T-cell (primary cell): ENCODE data around the gene KCNJ10. TPM values are rescaled to one million over a fixed set of nuclear protein-coding genes. Genes with fewer than 3 reads are reported as not detected.

Experiments
- ATAC-seq, 4 experiments: fragments of 200-7000 bp in 3 of 4; fragments of 150-1000 bp in 1 of 4; cut with Tn5 transposase; replicated peaks in 1 of 4; 1 replicate in 3 of 4; 2 replicates in 1 of 4; pipeline ENCODE4 v1.10.0; 2021; ENCODE audit warnings: moderate library complexity in 3 of 4, mild to moderate bottlenecking in 2 of 4, moderate number of reproducible peaks in 1 of 4
- CTCF ChIA-PET, 2 donors: fragments of 300-600 bp; sonication (Branson Sonifier 250); formaldehyde crosslinking; loops; one replicate each; lab custom pipeline; 2022; ENCODE audit warnings: antibody characterized with exemption in 2 of 2; lab: Charles Lee
- POLR2A ChIA-PET, 2 donors: fragments of 300-600 bp; sonication (Branson Sonifier 250); formaldehyde crosslinking; loops; one replicate each; lab custom pipeline; 2022; ENCODE audit warnings: antibody characterized with exemption in 2 of 2; lab: Charles Lee
- DNase-seq, 35 experiments: peaks; one replicate each; pipeline versions ENCODE4 v3.0.0 to v3.0.0-alpha.2; 2013 to 2023
- H3K27ac ChIP-seq: one replicate; pipeline ENCODE4 v1.5.1; 2013; ENCODE audit warnings: low read length
- H3K27me3 ChIP-seq, 2 experiments: replicated peaks in 1 of 2; 1 replicate in 1 of 2; 2 replicates in 1 of 2; pipeline versions ENCODE4 v1.6.1 to v1.7.0; 2013; ENCODE audit warnings: low read length in 1 of 2, mixed read lengths in 1 of 2; ENCODE audit not compliant: control insufficient read depth in 2 of 2, insufficient read depth in 2 of 2; ENCODE audit errors: extremely low read depth in 1 of 2
- H3K36me3 ChIP-seq, 2 donors: 1 replicate in 1 of 2; 2 replicates in 1 of 2; pipeline versions ENCODE4 v1.6.1 to v1.7.0; 2013; ENCODE audit warnings: low read length in 1 of 2; ENCODE audit not compliant: control insufficient read depth in 2 of 2, insufficient read depth in 1 of 2; ENCODE audit errors: extremely low read depth in 1 of 2
- H3K4me1 ChIP-seq, 2 experiments: 1 replicate in 1 of 2; 2 replicates in 1 of 2; pipeline versions ENCODE4 v1.6.1 to v1.7.0; 2013; ENCODE audit warnings: low read length in 2 of 2, mixed read lengths in 1 of 2; ENCODE audit not compliant: insufficient read depth in 2 of 2, control insufficient read depth in 1 of 2; ENCODE audit errors: extremely low read depth in 1 of 2
- H3K4me3 ChIP-seq, 2 donors: 1 replicate in 1 of 2; 2 replicates in 1 of 2; pipeline versions ENCODE4 v1.5.1 to v1.7.0; 2013; ENCODE audit warnings: mild to moderate bottlenecking in 2 of 2, low read length in 1 of 2, moderate library complexity in 1 of 2; ENCODE audit not compliant: control insufficient read depth in 1 of 2; ENCODE audit errors: extremely low read depth in 1 of 2
- H3K9me3 ChIP-seq: 2 replicates; pipeline ENCODE4 v1.7.0; 2013
- H3K27ac Mint-ChIP-seq, 2 donors: one replicate each; pipeline ENCODE4 v1.8.0; 2020 to 2021; ENCODE audit warnings: mild to moderate bottlenecking in 2 of 2, mixed read lengths in 2 of 2
- H3K27me3 Mint-ChIP-seq, 2 donors: one replicate each; pipeline ENCODE4 v1.8.0; 2021 to 2022; ENCODE audit warnings: mixed read lengths in 2 of 2
- H3K36me3 Mint-ChIP-seq: one replicate; pipeline ENCODE4 v1.8.0; 2021; ENCODE audit warnings: mixed read lengths
- H3K4me1 Mint-ChIP-seq, 3 donors: one replicate each; pipeline ENCODE4 v1.8.0; 2020 to 2022; ENCODE audit warnings: mixed read lengths in 3 of 3, mild to moderate bottlenecking in 1 of 3
- H3K4me3 Mint-ChIP-seq, 3 donors: one replicate each; pipeline ENCODE4 v1.8.0; 2020 to 2022; ENCODE audit warnings: mild to moderate bottlenecking in 3 of 3, mixed read lengths in 3 of 3, moderate library complexity in 3 of 3
- H3K9me3 Mint-ChIP-seq, 3 donors: one replicate each; pipeline ENCODE4 v1.8.0; 2020 to 2022; ENCODE audit warnings: mixed read lengths in 3 of 3
- WGBS: methylation state at CpG from one replicate; pipeline ENCODE4 v1.1.5; 2013; ENCODE audit warnings: missing lambda C conversion rate; ENCODE audit not compliant: insufficient coverage; 5-methylcytosine and 5-hydroxymethylcytosine counted together
- total RNA-seq, 35 experiments: library from RNA in 6 of 35; stranded (reverse) in 6 of 35; fragments of 120-200 nt in 1 of 35; gene quantifications; one replicate each; pipeline versions ENCODE4 v1.2.1 to v1.2.4 and lab custom pipeline; 2013 to 2026

Gene KCNJ10
- total RNA-seq, 5 donors from 2014 or later (not counting 1 experiment from before 2014, with no cell fraction given) = 0.22 TPM; not detected in 4

DNA sequence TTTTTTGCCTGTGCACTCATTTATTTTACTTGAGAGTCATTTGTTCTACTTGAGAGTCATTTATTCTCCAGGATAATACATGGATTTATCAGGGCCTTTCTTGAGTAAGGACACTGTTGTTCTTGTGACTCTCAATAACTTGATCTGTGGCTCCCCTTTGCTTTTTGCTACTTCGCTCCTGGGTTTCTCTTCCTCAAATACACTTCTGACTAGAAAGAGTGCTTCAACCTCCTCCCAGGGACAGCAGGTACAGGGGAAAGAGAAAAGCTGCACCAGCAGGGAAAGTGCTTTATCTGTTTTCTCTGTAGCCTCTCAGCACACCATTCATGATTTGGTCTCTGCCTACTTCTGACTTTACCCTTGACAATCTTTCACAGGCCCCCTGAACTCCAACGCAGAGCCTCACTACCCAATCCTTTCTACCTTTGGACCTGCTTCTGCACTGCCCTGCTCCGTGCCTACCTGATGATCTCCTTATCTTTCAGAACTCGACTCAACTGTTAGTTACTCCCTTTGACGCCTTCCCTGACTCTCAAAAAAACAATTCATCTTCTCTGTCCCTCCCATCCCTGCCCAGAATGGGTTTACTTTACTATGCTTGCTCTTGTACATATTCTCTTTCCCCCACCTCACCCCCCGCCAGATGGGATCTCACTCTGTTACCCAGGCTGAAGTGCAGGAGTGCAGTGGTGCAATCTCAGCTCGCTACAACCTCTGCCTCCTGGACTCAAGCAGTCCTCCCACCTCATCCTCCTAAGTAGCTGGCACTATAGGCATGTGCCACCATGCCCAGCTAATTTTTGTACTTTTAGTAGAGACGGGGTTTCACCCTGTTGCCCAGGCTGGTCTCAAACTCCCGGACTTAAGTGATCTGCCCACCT lies 22.6 kb downstream of the KCNJ10 start:
- DNase-seq = no peak
- H3K4me3 Mint-ChIP-seq = peak overlapping the region; percentile 58 to 70 (median 61)
- H3K27me3 Mint-ChIP-seq = peaks cover 21 to 33% of the 10 kb centered on the region in 2 donors
- H3K36me3 Mint-ChIP-seq = no peaks in the 10 kb centered on the region
- no peak for ATAC-seq
- Histone ChIP-seq H3K4me1 (peaks cover 0 to 8% of the 10 kb centered on the region in 2 experiments), H3K27me3 (peaks cover 0 to 19% of the 10 kb centered on the region in 2 experiments), H3K4me3 (peak overlapping the region in 1 of 2 donors; percentile 58), H3K9me3 (no peaks in the 10 kb centered on the region), H3K36me3 (no peaks in the 10 kb centered on the region), H3K27ac (no peak overlapping the region)
- ChIA-PET POLR2A (interaction anchor here in 1 of 2 donors (0.5 kb wide), 1 partner anchor 388 kb away, joined by 4 read pairs; no protein-coding TSS in a partner anchor), CTCF (interaction anchor here (0.6 to 3.4 kb wide), 10 partner anchors 17 to 52 kb away, joined by 3 to 19 read pairs (median 7); partner anchors contain the start of genes KCNJ9 (in 2 of the 2) and IGSF8 (in 1 of the 2))
- peaks cover 8 to 13% (median 12%) of the 10 kb centered on the region in 3 donors for H3K4me1 Mint-ChIP-seq
- 85% methylated on average over 7 of the region's 9 CpGs for WGBS
- no peaks in the 10 kb centered on the region for H3K9me3 Mint-ChIP-seq
- H3K27ac Mint-ChIP-seq = no peak overlapping the region

DNA sequence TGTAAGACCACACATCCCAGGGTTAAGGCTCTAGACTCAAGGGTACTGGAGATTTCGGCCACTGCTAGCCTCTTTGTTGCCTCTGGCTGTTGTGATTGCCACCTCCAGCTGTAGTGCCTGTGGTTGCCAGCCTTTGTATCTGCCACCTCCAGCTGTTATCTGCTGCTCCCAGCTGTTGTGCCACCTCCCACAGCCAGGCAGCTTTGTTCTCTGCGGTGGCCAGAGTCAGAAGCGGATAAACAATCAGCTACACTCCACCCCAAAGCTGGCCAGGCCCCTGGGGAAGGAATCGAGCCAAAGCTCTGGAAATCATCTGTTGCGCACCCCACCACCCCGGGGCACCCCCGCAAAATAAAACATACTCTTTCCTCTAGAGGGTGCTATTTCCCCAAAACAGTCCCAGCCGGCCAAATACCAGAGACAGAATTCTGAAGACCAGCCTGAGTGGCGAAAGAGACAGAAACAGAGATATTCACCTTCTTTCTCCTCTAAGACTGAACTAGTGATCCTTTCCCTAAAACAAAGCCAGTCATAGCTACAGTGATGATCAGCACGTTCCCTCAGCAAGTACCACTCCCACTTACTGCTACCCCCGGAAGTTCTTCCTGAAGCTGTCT lies 23.4 kb downstream of the KCNJ10 start:
- no peaks in the 10 kb centered on the region for H3K36me3 ChIP-seq
- Mint-ChIP-seq H3K4me1 (peaks cover 8 to 13% (median 12%) of the 10 kb centered on the region in 3 donors), H3K9me3 (no peaks in the 10 kb centered on the region), H3K36me3 (no peaks in the 10 kb centered on the region), H3K27me3 (peaks cover 14 to 33% of the 10 kb centered on the region in 2 donors), H3K27ac (peak overlapping the region; percentile 32 to 57), H3K4me3 (peak overlapping the region; percentile 58 to 70 (median 61))
- peaks cover 0 to 24% of the 10 kb centered on the region in 2 experiments for H3K27me3 ChIP-seq
- POLR2A ChIA-PET = interaction anchor here in 1 of 2 donors (0.5 kb wide), 1 partner anchor 389 kb away, joined by 4 read pairs; no protein-coding TSS in a partner anchor
- WGBS = 7% methylated on average over 8 of the region's 11 CpGs
- no peaks in the 10 kb centered on the region for H3K9me3 ChIP-seq
- DNase-seq = peak in 13 of 35 experiments; percentile 8 to 63 (median 22)
- ATAC-seq = peak; percentile 75 to 82 (median 80)
- peak overlapping the region in 1 of 2 donors; percentile 58 for H3K4me3 ChIP-seq
- peaks cover 0 to 8% of the 10 kb centered on the region in 2 experiments for H3K4me1 ChIP-seq
- CTCF ChIA-PET = interaction anchor here (0.6 to 3.4 kb wide), 14 partner anchors 16 to 216 kb away, joined by 3 to 19 read pairs (median 4); partner anchors contain the start of genes KCNJ9 (in 2 of the 2), DCAF8 (in 1 of the 2) and IGSF8 (in 1 of the 2)
- no peak overlapping the region for H3K27ac ChIP-seq

DNA sequence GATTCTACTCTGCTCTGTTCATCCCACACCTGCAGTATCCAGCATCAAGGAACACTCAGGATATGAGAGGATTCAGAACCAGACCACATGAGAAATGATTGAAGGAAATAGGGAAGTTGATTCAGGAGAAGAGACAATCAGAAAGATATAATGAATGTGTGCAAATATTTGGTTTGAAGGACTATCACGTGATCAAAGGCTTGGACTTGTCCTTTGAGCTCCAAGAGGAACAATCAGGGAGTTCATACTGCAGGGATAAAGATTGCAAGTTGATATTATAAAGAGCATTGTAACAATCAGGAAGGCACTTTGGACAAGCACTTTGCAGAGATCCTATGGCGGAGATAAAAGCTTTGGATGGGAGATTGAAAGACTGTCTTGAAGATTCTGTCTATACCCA lies 24.3 kb downstream of the KCNJ10 start:
- Mint-ChIP-seq H3K4me3 (no peak overlapping the region), H3K36me3 (no peaks in the 10 kb centered on the region), H3K27me3 (peaks cover 12 to 28% of the 10 kb centered on the region in 2 donors), H3K9me3 (no peaks in the 10 kb centered on the region), H3K4me1 (peaks cover 8 to 13% (median 12%) of the 10 kb centered on the region in 3 donors), H3K27ac (no peak overlapping the region)
- ChIA-PET CTCF (interaction anchor here (0.8 to 3.4 kb wide), 8 partner anchors 33 to 53 kb away, joined by 4 to 19 read pairs (median 7); partner anchors contain the start of genes IGSF8 (in 1 of the 2) and KCNJ9 (in 1 of the 2)), POLR2A (interaction anchor here in 1 of 2 donors (0.6 kb wide), 1 partner anchor 41 kb away, joined by 3 read pairs; no protein-coding TSS in a partner anchor)
- DNase-seq = no peak
- Histone ChIP-seq H3K27me3 (peaks cover 0 to 25% of the 10 kb centered on the region in 2 experiments), H3K4me3 (no peak overlapping the region), H3K9me3 (no peaks in the 10 kb centered on the region), H3K27ac (no peak overlapping the region), H3K4me1 (peaks cover 0 to 8% of the 10 kb centered on the region in 2 experiments), H3K36me3 (no peaks in the 10 kb centered on the region)
- 46% methylated on average over 1 of the region's 2 CpGs for WGBS
- no peak for ATAC-seq

DNA sequence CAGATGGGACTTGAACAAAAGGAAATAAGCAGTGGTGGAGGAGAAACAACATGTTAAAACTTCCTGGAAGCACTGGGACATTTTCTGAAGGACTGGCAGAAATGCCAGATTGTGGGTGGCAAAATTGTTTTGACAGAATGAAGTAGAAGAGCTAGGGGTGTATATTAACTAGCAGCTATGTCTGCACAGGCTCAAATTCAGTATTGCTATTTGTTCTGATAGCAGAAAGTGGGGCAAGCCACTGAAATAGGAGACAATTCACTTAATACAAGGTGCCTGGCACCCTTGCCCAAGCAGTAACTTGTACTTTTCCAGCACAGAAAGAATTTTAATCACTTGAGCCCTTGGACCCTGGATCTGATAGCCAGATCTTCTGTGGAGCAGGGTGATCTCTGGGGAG lies 26.4 kb downstream of the KCNJ10 start:
- peaks cover 0 to 23% of the 10 kb centered on the region in 2 experiments for H3K27me3 ChIP-seq
- H3K27ac ChIP-seq = no peak overlapping the region
- H3K4me3 ChIP-seq = no peak overlapping the region
- H3K36me3 ChIP-seq = no peaks in the 10 kb centered on the region
- Mint-ChIP-seq H3K36me3 (peaks cover 4% of the 10 kb centered on the region), H3K9me3 (no peaks in the 10 kb centered on the region), H3K27ac (no peak overlapping the region), H3K4me3 (no peak overlapping the region), H3K27me3 (peaks cover 9 to 20% of the 10 kb centered on the region in 2 donors), H3K4me1 (peaks cover 8 to 13% (median 12%) of the 10 kb centered on the region in 3 donors)
- H3K9me3 ChIP-seq = no peaks in the 10 kb centered on the region
- no peak for ATAC-seq
- POLR2A ChIA-PET = no interaction called here
- H3K4me1 ChIP-seq = peaks cover 0 to 8% of the 10 kb centered on the region in 2 experiments
- DNase-seq = no peak
- CTCF ChIA-PET = no interaction called here

DNA sequence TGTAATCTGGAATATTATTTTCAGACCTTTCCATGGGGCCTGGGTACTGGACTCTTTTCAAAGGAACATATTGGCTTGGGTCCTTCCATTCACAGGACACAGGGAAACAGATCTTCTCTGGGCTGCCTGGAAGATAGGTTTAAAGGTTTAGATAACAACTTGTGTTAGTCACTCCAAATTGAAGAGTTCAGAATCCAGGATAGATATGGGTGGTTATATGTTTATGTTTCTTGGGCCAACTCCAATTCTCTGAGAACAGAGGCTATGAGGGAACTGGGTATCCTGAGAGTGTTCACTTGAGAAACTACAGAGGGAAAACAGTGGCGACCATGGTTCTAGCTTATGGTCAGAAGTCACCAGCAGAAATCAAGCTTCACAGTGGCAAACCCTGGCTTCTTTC lies 29.5 kb downstream of the KCNJ10 start:
- WGBS = 90% methylated on average over 1 of the region's 1 CpG
- H3K27me3 ChIP-seq = peaks cover 0 to 9% of the 10 kb centered on the region in 2 experiments
- ATAC-seq (no peak), DNase-seq (no peak)
- ChIA-PET CTCF (no interaction called here), POLR2A (no interaction called here)
- Mint-ChIP-seq H3K27ac (no peak overlapping the region), H3K9me3 (no peaks in the 10 kb centered on the region), H3K36me3 (peaks cover 14% of the 10 kb centered on the region), H3K27me3 (peaks cover 5 to 6% of the 10 kb centered on the region in 2 donors), H3K4me3 (no peak overlapping the region), H3K4me1 (no peaks in the 10 kb centered on the region)
- H3K4me3 ChIP-seq = no peak overlapping the region
- no peaks in the 10 kb centered on the region for H3K36me3 ChIP-seq
- H3K27ac ChIP-seq = no peak overlapping the region
- H3K9me3 ChIP-seq = no peaks in the 10 kb centered on the region
- no peaks in the 10 kb centered on the region for H3K4me1 ChIP-seq
